GM12878 (cell line): ENCODE measurements around the gene THSD4. TPM values are rescaled to one million over a fixed set of nuclear protein-coding genes. Genes with fewer than 3 reads are reported as not detected.

ENCODE experiments used
- ATAC-seq: fragments of 200-7000 bp; cut with Tn5 transposase; 3 replicates; pipeline ENCODE4 v1.9.1; 2020; ENCODE audit warnings: mild to moderate bottlenecking, moderate library complexity
- BruUV-seq: library from RNA; stranded (reverse); fragments of 400-500 nt; replicated peaks from 2 replicates; lab custom pipeline; 2021; lab: Mats Ljungman, UMichigan
- CTCF ChIA-PET: fragments of 300-600 bp; sonication (Branson Sonifier 250); formaldehyde crosslinking; extraction: SDS; loops from one replicate; lab custom pipeline; 2021; ENCODE audit warnings: inconsistent platforms; lab: Yijun Ruan, JAX
- POLR2A ChIA-PET: fragments of 350-600 bp; formaldehyde crosslinking; extraction: SDS; loops from one replicate; lab custom pipeline; 2021; ENCODE audit warnings: inconsistent platforms; lab: Charles Lee
- RAD21 ChIA-PET: fragments of 300-600 bp; sonication (Branson Sonifier 250); formaldehyde crosslinking; loops from one replicate; lab custom pipeline; 2023; ENCODE audit warnings: antibody characterized with exemption; ENCODE audit not compliant: unreplicated experiment; lab: Charles Lee
- SMC1A ChIA-PET: fragments of 300-600 bp; sonication (Branson Sonifier 250); formaldehyde crosslinking; loops from one replicate; lab custom pipeline; 2023; ENCODE audit not compliant: unreplicated experiment, uncharacterized antibody; lab: Charles Lee
- DNase-seq: peaks from one replicate; pipeline ENCODE4 v3.0.0-alpha.2; 2011; ENCODE audit warnings: low read depth, low spot score
- FAIRE-seq: peaks from 3 replicates; lab custom pipeline; 2011; peaks lifted over from hg19 to GRCh38; lab: Jason Lieb, UNC
- H2AFZ ChIP-seq: 2 replicates; pipeline ENCODE4 v1.6.0; 2011; ENCODE audit warnings: low read depth, low read length, control low read depth; ENCODE audit not compliant: control insufficient read depth
- H3K27ac ChIP-seq: 2 replicates; pipeline ENCODE4 v1.5.1; 2011; ENCODE audit warnings: control low read depth; ENCODE audit not compliant: control insufficient read depth, insufficient read depth
- H3K27me3 ChIP-seq, 2 experiments: replicated peaks in 1 of 2; 2 replicates each; pipeline versions ENCODE4 v1.6.0 to v1.6.1; 2011; ENCODE audit warnings: low read length in 1 of 2; ENCODE audit not compliant: control insufficient read depth in 2 of 2, insufficient read depth in 2 of 2
- H3K36me3 ChIP-seq, 2 experiments: 2 replicates each; pipeline ENCODE4 v1.5.1; 2011; ENCODE audit warnings: low read length in 1 of 2; ENCODE audit not compliant: control insufficient read depth in 2 of 2, insufficient read depth in 2 of 2
- H3K4me1 ChIP-seq: 2 replicates; pipeline ENCODE4 v1.6.1; 2011; ENCODE audit warnings: mild to moderate bottlenecking, low read length, moderate library complexity, mixed read lengths; ENCODE audit not compliant: control insufficient read depth, insufficient read depth
- H3K4me2 ChIP-seq: 2 replicates; pipeline ENCODE4 v1.6.0; 2011; ENCODE audit warnings: control low read depth; ENCODE audit not compliant: control insufficient read depth, insufficient read depth
- H3K4me3 ChIP-seq: fragments of 200-600 bp; sonication (generic); 2 replicates; pipeline ENCODE4 v1.5.1; 2016
- H3K79me2 ChIP-seq: 2 replicates; pipeline ENCODE4 v1.6.0; 2011; ENCODE audit warnings: low read length; ENCODE audit not compliant: control insufficient read depth, insufficient read depth
- H3K9ac ChIP-seq: 2 replicates; pipeline ENCODE4 v1.8.0; 2011; ENCODE audit warnings: low read length, control low read depth, mixed read lengths; ENCODE audit not compliant: control insufficient read depth, insufficient read depth
- H3K9me3 ChIP-seq: replicated peaks from 3 replicates; pipeline ENCODE4 v1.5.1; 2011; ENCODE audit warnings: mild to moderate bottlenecking, low read length; ENCODE audit not compliant: control insufficient read depth, insufficient read depth
- H4K20me1 ChIP-seq: 2 replicates; pipeline ENCODE4 v1.6.0; 2011; ENCODE audit not compliant: control insufficient read depth, insufficient read depth
- CHD2 ChIP-seq: IDR thresholded peaks from 2 replicates; pipeline ENCODE4 v1.6.1; 2011; ENCODE audit warnings: low read depth, low read length, improper control_type of control experiment, borderline replicate concordance
- HDGF ChIP-seq: fragments of 450-650 bp; IDR thresholded peaks from 2 replicates; pipeline ENCODE4 v1.6.1; 2016; ENCODE audit warnings: antibody characterized with exemption
- IKZF2 ChIP-seq, 2 experiments: fragments of 450-650 bp; IDR thresholded peaks; 2 replicates each; pipeline ENCODE4 v1.6.1; 2017; ENCODE audit warnings: mild to moderate bottlenecking in 2 of 2, moderate library complexity in 2 of 2
- LARP7 ChIP-seq: fragments of 450-650 bp; IDR thresholded peaks from 2 replicates; pipeline ENCODE4 v1.6.1; 2017; ENCODE audit warnings: mild to moderate bottlenecking
- MEF2B ChIP-seq: fragments of 450-650 bp; IDR thresholded peaks from 2 replicates; pipeline ENCODE4 v1.6.1; 2018; ENCODE audit warnings: mild to moderate bottlenecking, moderate library complexity; ENCODE audit not compliant: partially characterized antibody, poor library complexity, severe bottlenecking
- MTA2 ChIP-seq: fragments of 450-650 bp; IDR thresholded peaks from 2 replicates; pipeline ENCODE4 v1.6.1; 2016; ENCODE audit warnings: low read depth, mild to moderate bottlenecking, moderate library complexity
- MXI1 ChIP-seq: fragments of 150-350 bp; IDR thresholded peaks from 2 replicates; pipeline ENCODE4 v1.6.1; 2011; ENCODE audit warnings: low read depth, mild to moderate bottlenecking, inconsistent platforms, low read length, improper control_type of control experiment
- PML ChIP-seq: IDR thresholded peaks from 2 replicates; pipeline ENCODE4 v1.6.1; 2012; ENCODE audit warnings: low read length, inconsistent platforms
- POLR2AphosphoS2 ChIP-seq: IDR thresholded peaks from 2 replicates; pipeline ENCODE4 v1.6.1; 2011; ENCODE audit warnings: low read depth, mild to moderate bottlenecking, low read length, improper control_type of control experiment, moderate library complexity
- SIN3A ChIP-seq: IDR thresholded peaks from 2 replicates; pipeline ENCODE4 v1.6.1; 2012; ENCODE audit warnings: low read depth, low read length, improper control_type of control experiment
- SP1 ChIP-seq: IDR thresholded peaks from one replicate; pipeline ENCODE4 v1.6.1; 2011; ENCODE audit warnings: low read depth, low read length
- SUZ12 ChIP-seq: fragments of 200-600 bp; sonication (generic); IDR thresholded peaks from one replicate; pipeline ENCODE4 v1.6.1; 2018; ENCODE audit warnings: antibody characterized with exemption, mild to moderate bottlenecking; ENCODE audit not compliant: unreplicated experiment
- YY1 ChIP-seq: IDR thresholded peaks from 2 replicates; pipeline ENCODE4 v1.6.1; 2011; ENCODE audit warnings: low read depth, mild to moderate bottlenecking, low read length
- WGBS: methylation state at CpG from one replicate; pipeline ENCODE4 v1.1.6; 2016; ENCODE audit warnings: low lambda C conversion rate; ENCODE audit not compliant: insufficient replicate concordance, insufficient coverage; ENCODE audit errors: missing lambda C conversion rate; 5-methylcytosine and 5-hydroxymethylcytosine counted together
- in situ Hi-C: fragments of 300-500 bp; cut with MboI; formaldehyde crosslinking; loops from 9 replicates; pipeline ENCODE4 v1.14.3; 2018; ENCODE audit warnings: mixed read lengths
- intact Hi-C: fragments of 100-400 bp; cut with micrococcal nuclease; formaldehyde crosslinking; loops from one replicate; pipeline ENCODE4 v1.14.2; 2022; ENCODE audit not compliant: unreplicated experiment
- polyA plus RNA-seq, 11 experiments: library from polyadenylated mRNA; depleted of rRNA in 4 of 11; unstranded in 6 of 11; stranded (reverse) in 5 of 11; fragments of >200 nt; fragmentation: Nextera tagmentation in 4 of 11; fragmentation: Illumina TruSeq in 1 of 11; extraction: Ambion mirVana in 4 of 11; extraction: Trizol in 1 of 11; gene quantifications; 1 replicate in 1 of 11; 2 replicates in 10 of 11; pipeline versions ENCODE4 v1.2.1 to v1.2.3, GENCODE V29; 2011 to 2016; ENCODE audit warnings: inconsistent platforms in 2 of 11, missing spikeins in 2 of 11, low read depth in 1 of 11
- total RNA-seq, 4 experiments: library from RNA; depleted of rRNA in 3 of 4; stranded (reverse); fragments of >200 nt in 3 of 4; fragmentation: Illumina TruSeq in 1 of 4; extraction: Trizol in 1 of 4; gene quantifications; 2 replicates each; pipeline versions ENCODE4 v1.2.1 to v1.2.3, GENCODE V29; 2013 to 2021
- TF ChIP-seq, protein P1 (sequence below): fragments of 450-650 bp; IDR thresholded peaks from 2 replicates; pipeline ENCODE4 v1.6.1; 2017; ENCODE audit warnings: mild to moderate bottlenecking, moderate library complexity
- TF ChIP-seq, protein P2 (sequence below): IDR thresholded peaks from 2 replicates; pipeline ENCODE4 v1.6.1; 2012; ENCODE audit warnings: low read depth, low read length, improper control_type of control experiment
- TF ChIP-seq, protein P3 (sequence below): fragments of 450-650 bp; IDR thresholded peaks from 2 replicates; pipeline ENCODE4 v1.6.1; 2017; ENCODE audit warnings: borderline replicate concordance

THSD4 gene
- total and polyA plus RNA-seq, 10 of the 15 experiments (the other 5 are each of a cell fraction or from before 2014, with no cell fraction given) = 0.04 to 0.13 (median 0.05) TPM; not detected in 7

DNA sequence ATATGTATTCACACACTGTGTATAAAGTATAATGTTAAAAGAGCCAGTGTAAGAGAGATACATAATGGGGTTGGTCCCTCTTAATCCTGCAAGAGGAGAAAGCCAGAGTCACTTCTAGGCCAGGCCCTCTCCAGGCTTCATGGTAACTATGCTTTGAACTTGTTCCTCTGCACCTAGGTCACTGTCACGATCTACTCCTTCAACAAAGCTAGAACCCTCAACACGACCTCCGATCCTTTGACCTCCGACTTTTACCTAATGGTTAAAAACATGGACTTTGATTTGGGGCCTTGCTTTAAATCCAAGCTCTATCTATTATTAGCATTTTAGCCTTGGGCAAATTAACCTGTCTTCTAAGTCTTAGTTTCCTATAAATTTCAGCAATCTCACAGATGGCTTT lies 541.2 kb downstream of the THSD4 start:
- intact Hi-C loops = no loop called here

More for the DNA sequence above, 541.2 kb downstream of the THSD4 start:
- TF ChIP-seq HDGF = no peak
- no peak for TF ChIP-seq LARP7
- TF ChIP-seq, protein P1, sequence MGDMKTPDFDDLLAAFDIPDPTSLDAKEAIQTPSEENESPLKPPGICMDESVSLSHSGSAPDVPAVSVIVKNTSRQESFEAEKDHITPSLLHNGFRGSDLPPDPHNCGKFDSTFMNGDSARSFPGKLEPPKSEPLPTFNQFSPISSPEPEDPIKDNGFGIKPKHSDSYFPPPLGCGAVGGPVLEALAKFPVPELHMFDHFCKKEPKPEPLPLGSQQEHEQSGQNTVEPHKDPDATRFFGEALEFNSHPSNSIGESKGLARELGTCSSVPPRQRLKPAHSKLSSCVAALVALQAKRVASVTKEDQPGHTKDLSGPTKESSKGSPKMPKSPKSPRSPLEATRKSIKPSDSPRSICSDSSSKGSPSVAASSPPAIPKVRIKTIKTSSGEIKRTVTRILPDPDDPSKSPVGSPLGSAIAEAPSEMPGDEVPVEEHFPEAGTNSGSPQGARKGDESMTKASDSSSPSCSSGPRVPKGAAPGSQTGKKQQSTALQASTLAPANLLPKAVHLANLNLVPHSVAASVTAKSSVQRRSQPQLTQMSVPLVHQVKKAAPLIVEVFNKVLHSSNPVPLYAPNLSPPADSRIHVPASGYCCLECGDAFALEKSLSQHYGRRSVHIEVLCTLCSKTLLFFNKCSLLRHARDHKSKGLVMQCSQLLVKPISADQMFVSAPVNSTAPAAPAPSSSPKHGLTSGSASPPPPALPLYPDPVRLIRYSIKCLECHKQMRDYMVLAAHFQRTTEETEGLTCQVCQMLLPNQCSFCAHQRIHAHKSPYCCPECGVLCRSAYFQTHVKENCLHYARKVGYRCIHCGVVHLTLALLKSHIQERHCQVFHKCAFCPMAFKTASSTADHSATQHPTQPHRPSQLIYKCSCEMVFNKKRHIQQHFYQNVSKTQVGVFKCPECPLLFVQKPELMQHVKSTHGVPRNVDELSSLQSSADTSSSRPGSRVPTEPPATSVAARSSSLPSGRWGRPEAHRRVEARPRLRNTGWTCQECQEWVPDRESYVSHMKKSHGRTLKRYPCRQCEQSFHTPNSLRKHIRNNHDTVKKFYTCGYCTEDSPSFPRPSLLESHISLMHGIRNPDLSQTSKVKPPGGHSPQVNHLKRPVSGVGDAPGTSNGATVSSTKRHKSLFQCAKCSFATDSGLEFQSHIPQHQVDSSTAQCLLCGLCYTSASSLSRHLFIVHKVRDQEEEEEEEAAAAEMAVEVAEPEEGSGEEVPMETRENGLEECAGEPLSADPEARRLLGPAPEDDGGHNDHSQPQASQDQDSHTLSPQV = no peak
- TF ChIP-seq MEF2B = no peak
- no peak for TF ChIP-seq YY1
- no peak for TF ChIP-seq SP1
- TF ChIP-seq MTA2 = no peak
- TF ChIP-seq PML = no peak
- TF ChIP-seq MXI1 = no peak
- TF ChIP-seq SIN3A = no peak
- TF ChIP-seq, protein P2, sequence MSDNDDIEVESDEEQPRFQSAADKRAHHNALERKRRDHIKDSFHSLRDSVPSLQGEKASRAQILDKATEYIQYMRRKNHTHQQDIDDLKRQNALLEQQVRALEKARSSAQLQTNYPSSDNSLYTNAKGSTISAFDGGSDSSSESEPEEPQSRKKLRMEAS = no peak
- no peak for TF ChIP-seq SUZ12
- TF ChIP-seq POLR2AphosphoS2 = no peak
- TF ChIP-seq IKZF2 (IDR thresholded peaks at IDR 0.05) = no peak
- TF ChIP-seq CHD2 = no peak
- TF ChIP-seq, protein P3, sequence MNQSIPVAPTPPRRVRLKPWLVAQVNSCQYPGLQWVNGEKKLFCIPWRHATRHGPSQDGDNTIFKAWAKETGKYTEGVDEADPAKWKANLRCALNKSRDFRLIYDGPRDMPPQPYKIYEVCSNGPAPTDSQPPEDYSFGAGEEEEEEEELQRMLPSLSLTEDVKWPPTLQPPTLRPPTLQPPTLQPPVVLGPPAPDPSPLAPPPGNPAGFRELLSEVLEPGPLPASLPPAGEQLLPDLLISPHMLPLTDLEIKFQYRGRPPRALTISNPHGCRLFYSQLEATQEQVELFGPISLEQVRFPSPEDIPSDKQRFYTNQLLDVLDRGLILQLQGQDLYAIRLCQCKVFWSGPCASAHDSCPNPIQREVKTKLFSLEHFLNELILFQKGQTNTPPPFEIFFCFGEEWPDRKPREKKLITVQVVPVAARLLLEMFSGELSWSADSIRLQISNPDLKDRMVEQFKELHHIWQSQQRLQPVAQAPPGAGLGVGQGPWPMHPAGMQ = no peak
- Histone ChIP-seq H3K27ac (no peak overlapping the region), H4K20me1 (no peaks in the 10 kb centered on the region), H3K36me3 (no peaks in the 10 kb centered on the region), H3K9ac (no peak overlapping the region), H3K79me2 (no peaks in the 10 kb centered on the region), H3K4me1 (no peaks in the 10 kb centered on the region), H3K4me3 (no peak overlapping the region), H3K9me3 (no peaks in the 10 kb centered on the region), H3K27me3 (no peaks in the 10 kb centered on the region; a peak in 1 of 4 replicates), H2AFZ (no peak overlapping the region), H3K4me2 (no peak overlapping the region)
- POLR2A ChIA-PET = no interaction called here
- BruUV-seq = no TSS peak
- SMC1A ChIA-PET = no interaction called here
- ATAC-seq (no peak), DNase-seq (no peak), FAIRE-seq (no peak)
- RAD21 ChIA-PET = no interaction called here
- in situ Hi-C loops = no loop called here
- CTCF ChIA-PET = no interaction called here
- WGBS = 39% methylated on average over 4 of the region's 4 CpGs
